Effector memory CD4-positive, alpha-beta T cell (primary cell): ENCODE data around the gene WDR33.
"Not testable (repeated sequence)": the region's sequence is repeated elsewhere in the genome, so short reads cannot be mapped to it uniquely, and the experiment has no call there.

Experiments used
- DNase-seq, 3 donors: peaks; one replicate each; pipeline ENCODE4 v3.0.0-alpha.2; 2020
- H3K27ac ChIP-seq: 2 replicates; pipeline ENCODE4 v1.7.0; 2013; ENCODE audit warnings: mild to moderate bottlenecking, low read length, moderate library complexity; ENCODE audit not compliant: insufficient read depth, poor library complexity, severe bottlenecking
- H3K27me3 ChIP-seq: replicated peaks from 2 replicates; pipeline ENCODE4 v1.7.0; 2013; ENCODE audit warnings: mild to moderate bottlenecking, low read length; ENCODE audit not compliant: insufficient read depth, control insufficient read depth, poor library complexity, severe bottlenecking
- H3K36me3 ChIP-seq: 2 replicates; pipeline ENCODE4 v1.7.0; 2013; ENCODE audit warnings: mild to moderate bottlenecking, low read length, moderate library complexity; ENCODE audit not compliant: control insufficient read depth, insufficient read depth
- H3K4me1 ChIP-seq: 2 replicates; pipeline ENCODE4 v1.7.0; 2013; ENCODE audit warnings: low read length, mild to moderate bottlenecking; ENCODE audit not compliant: control insufficient read depth, insufficient read depth, poor library complexity, severe bottlenecking
- H3K4me3 ChIP-seq: 2 replicates; pipeline ENCODE4 v1.7.0; 2013; ENCODE audit warnings: low read length, low read depth, mild to moderate bottlenecking; ENCODE audit not compliant: insufficient read depth, poor library complexity, severe bottlenecking
- H3K9me3 ChIP-seq: 2 replicates; pipeline ENCODE4 v1.7.0; 2013; ENCODE audit warnings: mild to moderate bottlenecking, low read length, moderate library complexity; ENCODE audit not compliant: control insufficient read depth

The WDR33 gene

DNA sequence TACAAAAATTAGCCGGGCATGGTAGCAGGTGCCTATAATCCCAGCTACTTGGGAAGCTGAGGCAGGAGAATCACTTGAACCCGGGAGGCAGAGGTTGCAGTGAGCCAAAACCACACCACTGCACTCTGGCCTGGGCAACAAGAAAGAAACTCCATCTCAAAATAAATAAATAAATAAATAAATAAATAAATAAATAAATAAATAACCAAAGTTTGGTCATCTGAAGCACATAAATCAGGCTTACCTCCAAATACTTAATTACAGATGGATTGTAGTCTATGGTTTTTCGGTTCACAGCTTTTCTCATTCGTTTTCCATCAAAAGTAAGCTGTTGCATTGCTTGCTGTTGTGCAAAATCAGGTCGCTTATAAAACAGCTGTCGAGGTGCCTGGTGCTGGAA, 40.4 kb downstream of the WDR33 start:
- DNase-seq, H3K4me3 ChIP-seq, H3K27me3 ChIP-seq, H3K4me1 ChIP-seq, H3K9me3 ChIP-seq, H3K27ac ChIP-seq: not testable (repeated sequence)
- peaks cover 25% of the 10 kb centered on the region for H3K36me3 ChIP-seq

DNA sequence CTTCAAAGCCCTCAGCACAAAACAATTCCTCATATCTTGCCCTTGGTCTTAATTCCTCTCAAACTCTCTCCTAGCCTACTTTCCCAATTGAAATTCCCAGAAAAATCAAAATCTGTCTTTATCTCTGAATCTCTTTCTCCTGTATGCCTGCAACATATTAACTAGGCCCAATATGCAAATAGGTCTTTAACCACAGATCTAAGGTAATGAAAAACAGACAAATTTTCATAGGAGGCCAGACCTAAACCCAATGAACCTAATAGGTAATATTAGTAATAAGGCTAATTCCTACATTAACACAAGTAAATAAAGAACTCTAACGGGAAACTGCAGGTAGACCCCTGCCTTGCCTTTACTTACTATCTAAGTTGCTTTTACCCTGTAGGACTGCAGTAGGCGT, 41.4 kb downstream of the WDR33 start:
- Histone ChIP-seq H3K27me3 (no peaks in the 10 kb centered on the region), H3K4me3 (no peak overlapping the region), H3K36me3 (peaks cover 34% of the 10 kb centered on the region), H3K27ac (no peak overlapping the region), H3K9me3 (no peaks in the 10 kb centered on the region), H3K4me1 (no peaks in the 10 kb centered on the region)
- no peak for DNase-seq

DNA sequence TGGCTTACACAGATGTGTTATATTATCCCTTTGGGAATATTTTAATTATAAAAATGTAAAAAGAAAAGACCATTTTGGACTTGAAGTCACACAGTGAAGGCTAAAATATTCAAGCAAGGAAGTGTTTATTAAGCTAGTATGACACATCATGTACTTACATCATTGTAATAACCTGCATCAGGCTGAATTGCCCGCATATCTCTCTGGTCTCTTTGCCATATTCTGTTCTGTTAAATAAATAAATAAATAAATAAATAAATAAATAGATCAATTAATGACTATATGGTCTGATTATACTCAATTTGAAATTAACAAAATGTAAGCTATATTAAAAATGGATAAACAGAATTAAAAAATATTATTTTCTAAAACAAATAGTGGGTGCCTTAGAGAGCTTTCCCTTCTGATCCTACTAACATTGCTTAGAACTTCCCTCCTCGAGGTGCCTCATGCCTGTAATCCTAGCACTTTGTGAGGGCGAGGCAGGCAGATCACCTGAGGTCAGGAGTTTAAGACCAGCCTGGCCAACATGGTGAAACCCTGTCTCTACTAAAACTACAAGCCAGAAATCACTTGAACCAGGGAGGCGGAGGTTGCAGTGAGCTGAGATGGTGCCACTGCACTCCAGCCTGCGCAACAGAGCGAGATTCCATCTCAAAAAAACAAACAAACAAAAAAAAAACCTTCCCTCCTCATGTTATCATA, 42.0 kb downstream of the WDR33 start:
- no peak overlapping the region for H3K27ac ChIP-seq
- no peak for DNase-seq

DNA sequence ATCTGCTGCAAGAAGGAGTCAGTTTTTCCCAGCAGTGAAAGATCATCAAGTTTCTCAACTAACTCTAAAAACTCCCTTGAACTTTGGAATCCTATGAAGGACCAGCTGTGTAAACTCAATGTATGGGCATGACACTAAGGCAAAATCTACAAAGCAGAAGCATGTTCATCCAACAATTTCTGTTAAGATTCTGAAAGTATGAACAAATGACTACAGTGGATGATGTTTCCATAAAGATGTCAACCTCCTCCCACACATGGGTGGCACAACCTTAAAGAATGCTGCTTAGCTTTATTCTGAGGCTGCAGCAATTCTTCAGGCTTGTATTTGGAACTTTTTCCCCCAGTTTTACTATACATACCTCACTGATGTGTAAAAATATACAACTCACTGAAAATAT, 47.2 kb downstream of the WDR33 start:
- H3K27ac ChIP-seq = no peak overlapping the region
- no peak overlapping the region for H3K4me3 ChIP-seq
- H3K27me3 ChIP-seq = no peaks in the 10 kb centered on the region
- no peaks in the 10 kb centered on the region for H3K9me3 ChIP-seq
- no peak for DNase-seq
- no peaks in the 10 kb centered on the region for H3K4me1 ChIP-seq
- H3K36me3 ChIP-seq = peaks cover 63% of the 10 kb centered on the region

More for the DNA sequence above, 42.0 kb downstream of the WDR33 start:
- no peak overlapping the region for H3K4me3 ChIP-seq
- H3K4me1 ChIP-seq = no peaks in the 10 kb centered on the region
- no peaks in the 10 kb centered on the region for H3K9me3 ChIP-seq
- H3K36me3 ChIP-seq = peaks cover 41% of the 10 kb centered on the region
- H3K27me3 ChIP-seq = no peaks in the 10 kb centered on the region

GRCh38 chr2:127762846-127763245, 48.1 kb downstream of the WDR33 start:
- Histone ChIP-seq H3K4me1 (no peaks in the 10 kb centered on the region), H3K9me3 (no peaks in the 10 kb centered on the region), H3K36me3 (peaks cover 54% of the 10 kb centered on the region), H3K27me3 (no peaks in the 10 kb centered on the region), H3K4me3 (no peak overlapping the region), H3K27ac (no peak overlapping the region)
- DNase-seq = no peak

DNA sequence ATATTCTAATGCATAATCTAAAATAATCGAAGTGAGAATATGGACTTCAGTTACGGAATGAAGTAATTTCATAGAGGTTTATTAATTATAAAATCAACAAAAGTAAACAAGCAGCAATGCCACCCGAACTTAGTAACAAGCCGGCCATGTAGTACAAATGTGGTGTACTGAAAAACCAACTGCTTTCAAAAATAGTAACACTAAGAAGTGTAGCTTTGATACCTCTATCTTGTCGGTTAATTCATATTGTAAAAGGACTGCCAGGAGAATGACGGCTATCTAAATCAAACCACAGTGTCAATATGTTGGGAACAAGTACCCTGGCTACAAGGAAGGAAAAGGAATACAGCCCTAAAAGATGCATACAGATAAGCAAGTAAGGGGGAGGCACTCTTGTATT, 48.5 kb downstream of the WDR33 start:
- DNase-seq = no peak
- H3K36me3 ChIP-seq = peaks cover 51% of the 10 kb centered on the region

GRCh38 chr2:127759931-127760330, 51.0 kb downstream of the WDR33 start:
- Histone ChIP-seq H3K27ac (no peak overlapping the region), H3K27me3 (no peaks in the 10 kb centered on the region), H3K9me3 (no peaks in the 10 kb centered on the region), H3K4me1 (no peaks in the 10 kb centered on the region), H3K36me3 (peaks cover 38% of the 10 kb centered on the region), H3K4me3 (no peak overlapping the region)
- no peak for DNase-seq

More for the DNA sequence above, 48.5 kb downstream of the WDR33 start:
- no peak overlapping the region for H3K4me3 ChIP-seq
- H3K4me1 ChIP-seq = no peaks in the 10 kb centered on the region
- H3K9me3 ChIP-seq = no peaks in the 10 kb centered on the region
- H3K27me3 ChIP-seq = no peaks in the 10 kb centered on the region
- H3K27ac ChIP-seq = no peak overlapping the region

DNA sequence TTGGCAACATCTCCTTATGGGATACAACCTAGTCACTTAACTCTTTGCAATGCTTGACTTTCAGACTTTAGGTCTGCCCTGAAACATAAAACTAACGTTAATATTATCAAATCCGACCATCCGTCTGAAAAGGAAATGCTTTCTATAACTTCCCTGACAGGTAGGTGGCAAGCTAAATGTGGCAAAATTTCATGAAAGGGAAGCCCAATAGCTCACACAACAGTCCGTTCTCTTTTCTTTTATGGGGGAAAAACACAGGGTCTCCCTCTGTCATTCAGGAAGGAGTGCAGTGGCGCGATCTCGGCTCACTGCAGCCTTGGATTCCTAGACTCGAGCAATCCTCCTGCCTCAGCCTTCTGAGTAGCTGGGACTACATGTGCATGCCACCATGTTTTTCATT, 56.8 kb downstream of the WDR33 start:
- no peak for DNase-seq
- no peaks in the 10 kb centered on the region for H3K4me1 ChIP-seq
- no peak overlapping the region for H3K27ac ChIP-seq
- H3K9me3 ChIP-seq = no peaks in the 10 kb centered on the region
- H3K4me3 ChIP-seq = no peak overlapping the region
- H3K36me3 ChIP-seq = peaks cover 3% of the 10 kb centered on the region
- no peaks in the 10 kb centered on the region for H3K27me3 ChIP-seq

- no peaks in the 10 kb centered on the region for H3K27me3 ChIP-seq
- H3K27ac ChIP-seq = no peak overlapping the region
- H3K4me3 ChIP-seq = no peak overlapping the region
- no peak for DNase-seq
- peaks cover 6% of the 10 kb centered on the region for H3K36me3 ChIP-seq
- no peaks in the 10 kb centered on the region for H3K4me1 ChIP-seq
- H3K9me3 ChIP-seq = no peaks in the 10 kb centered on the region
Measured at GRCh38 chr2:127753374-127753773, 57.6 kb downstream of the WDR33 start.

GRCh38 chr2:127749537-127749936, 61.4 kb downstream of the WDR33 start:
- H3K27ac ChIP-seq, H3K4me1 ChIP-seq, H3K9me3 ChIP-seq, H3K36me3 ChIP-seq, DNase-seq, H3K27me3 ChIP-seq, H3K4me3 ChIP-seq: not testable (repeated sequence)
